Right atrium auricular region (tissue), 2 donors: ENCODE measurements around the gene OR10D3. TPM values are rescaled to one million over a fixed set of nuclear protein-coding genes. Genes with fewer than 3 reads are reported as not detected.

Experiments used
- DNase-seq: peaks from one replicate; pipeline ENCODE4 v3.0.0-alpha.2; 2019; ENCODE audit warnings: low spot score
- H3K27ac ChIP-seq, 2 donors: fragments of 200-600 bp; sonication (generic); 1 replicate in 1 of 2; 2 replicates in 1 of 2; pipeline ENCODE4 v1.5.1; 2016 to 2019
- H3K27me3 ChIP-seq, 2 donors: fragments of 200-600 bp; sonication (generic); one replicate each; pipeline versions ENCODE4 v1.5.1 to v1.6.0; 2017 to 2019
- H3K36me3 ChIP-seq: fragments of 200-600 bp; sonication (generic); one replicate; pipeline ENCODE4 v1.5.1; 2016
- H3K4me1 ChIP-seq, 2 donors: fragments of 200-600 bp; sonication (generic); one replicate each; pipeline versions ENCODE4 v1.5.1 to v1.6.0; 2017 to 2019
- H3K4me3 ChIP-seq, 2 donors: fragments of 200-600 bp; sonication (generic); 1 replicate in 1 of 2; 2 replicates in 1 of 2; pipeline ENCODE4 v1.5.1; 2017 to 2019; ENCODE audit warnings: mild to moderate bottlenecking in 1 of 2, moderate library complexity in 1 of 2
- H3K9me3 ChIP-seq, 2 donors: fragments of 200-600 bp; sonication (generic); one replicate each; pipeline ENCODE4 v1.5.1; 2019
- total RNA-seq, 2 donors: library from RNA; depleted of rRNA; stranded (reverse); fragments of >200 nt; gene quantifications; one replicate each; pipeline ENCODE4 v1.1.0, GENCODE V29; 2016
- TF ChIP-seq, protein P1 (sequence below), 2 donors: fragments of 200-600 bp; sonication (generic); IDR thresholded peaks; one replicate each; pipeline ENCODE4 v1.5.1; 2019; ENCODE audit warnings: antibody characterized with exemption in 2 of 2

Gene OR10D3
- total RNA-seq, 2 donors from 2014 or later: not detected

DNA sequence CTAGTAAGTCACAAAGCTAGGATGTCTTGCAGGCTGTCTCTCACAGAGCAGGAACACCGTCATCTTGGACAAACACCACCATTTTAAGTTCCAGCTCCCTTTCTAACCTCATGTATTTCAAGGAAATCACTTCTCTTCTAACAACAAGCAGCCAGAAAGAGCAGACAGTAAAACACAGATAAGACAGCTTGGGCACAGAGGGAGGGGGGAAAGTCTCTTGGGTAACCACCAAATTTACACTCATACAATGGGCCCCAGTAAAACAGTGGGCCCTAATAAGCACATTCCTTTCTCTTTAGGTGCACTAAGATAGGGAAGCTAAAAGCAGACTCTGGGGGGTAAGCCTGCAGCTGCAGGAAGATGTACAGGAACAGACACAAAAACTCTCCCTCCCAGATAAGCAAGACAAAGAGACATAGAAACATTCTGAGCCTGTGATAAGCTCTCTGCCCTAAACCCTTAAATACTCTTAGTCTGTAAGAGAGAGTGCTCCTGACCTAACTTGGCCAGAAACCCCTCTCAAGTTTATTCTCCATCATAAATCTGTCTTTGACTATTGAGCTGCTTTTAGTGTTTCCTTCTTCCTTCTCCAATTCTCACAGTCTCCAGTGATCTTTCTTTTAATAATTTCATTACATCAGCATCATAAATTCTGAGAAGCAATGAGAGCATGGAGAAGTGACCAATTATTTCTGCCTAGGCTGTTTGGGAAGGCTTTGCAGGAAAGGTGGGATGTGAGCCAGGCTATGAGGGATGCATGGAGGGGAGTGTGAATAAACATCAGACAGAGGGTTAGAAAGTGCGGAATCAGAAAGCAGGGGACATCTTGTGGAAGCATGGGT lies 7.4 kb downstream of the OR10D3 start:
- Histone ChIP-seq H3K4me3 (no peak overlapping the region), H3K4me1 (no peaks in the 10 kb centered on the region), H3K27me3 (no peaks in the 10 kb centered on the region), H3K9me3 (no peaks in the 10 kb centered on the region), H3K27ac (no peak overlapping the region), H3K36me3 (no peaks in the 10 kb centered on the region)
- DNase-seq: no peak
- TF ChIP-seq, protein P1, sequence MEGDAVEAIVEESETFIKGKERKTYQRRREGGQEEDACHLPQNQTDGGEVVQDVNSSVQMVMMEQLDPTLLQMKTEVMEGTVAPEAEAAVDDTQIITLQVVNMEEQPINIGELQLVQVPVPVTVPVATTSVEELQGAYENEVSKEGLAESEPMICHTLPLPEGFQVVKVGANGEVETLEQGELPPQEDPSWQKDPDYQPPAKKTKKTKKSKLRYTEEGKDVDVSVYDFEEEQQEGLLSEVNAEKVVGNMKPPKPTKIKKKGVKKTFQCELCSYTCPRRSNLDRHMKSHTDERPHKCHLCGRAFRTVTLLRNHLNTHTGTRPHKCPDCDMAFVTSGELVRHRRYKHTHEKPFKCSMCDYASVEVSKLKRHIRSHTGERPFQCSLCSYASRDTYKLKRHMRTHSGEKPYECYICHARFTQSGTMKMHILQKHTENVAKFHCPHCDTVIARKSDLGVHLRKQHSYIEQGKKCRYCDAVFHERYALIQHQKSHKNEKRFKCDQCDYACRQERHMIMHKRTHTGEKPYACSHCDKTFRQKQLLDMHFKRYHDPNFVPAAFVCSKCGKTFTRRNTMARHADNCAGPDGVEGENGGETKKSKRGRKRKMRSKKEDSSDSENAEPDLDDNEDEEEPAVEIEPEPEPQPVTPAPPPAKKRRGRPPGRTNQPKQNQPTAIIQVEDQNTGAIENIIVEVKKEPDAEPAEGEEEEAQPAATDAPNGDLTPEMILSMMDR (IDR thresholded peaks at IDR 0.05): no peak

DNA sequence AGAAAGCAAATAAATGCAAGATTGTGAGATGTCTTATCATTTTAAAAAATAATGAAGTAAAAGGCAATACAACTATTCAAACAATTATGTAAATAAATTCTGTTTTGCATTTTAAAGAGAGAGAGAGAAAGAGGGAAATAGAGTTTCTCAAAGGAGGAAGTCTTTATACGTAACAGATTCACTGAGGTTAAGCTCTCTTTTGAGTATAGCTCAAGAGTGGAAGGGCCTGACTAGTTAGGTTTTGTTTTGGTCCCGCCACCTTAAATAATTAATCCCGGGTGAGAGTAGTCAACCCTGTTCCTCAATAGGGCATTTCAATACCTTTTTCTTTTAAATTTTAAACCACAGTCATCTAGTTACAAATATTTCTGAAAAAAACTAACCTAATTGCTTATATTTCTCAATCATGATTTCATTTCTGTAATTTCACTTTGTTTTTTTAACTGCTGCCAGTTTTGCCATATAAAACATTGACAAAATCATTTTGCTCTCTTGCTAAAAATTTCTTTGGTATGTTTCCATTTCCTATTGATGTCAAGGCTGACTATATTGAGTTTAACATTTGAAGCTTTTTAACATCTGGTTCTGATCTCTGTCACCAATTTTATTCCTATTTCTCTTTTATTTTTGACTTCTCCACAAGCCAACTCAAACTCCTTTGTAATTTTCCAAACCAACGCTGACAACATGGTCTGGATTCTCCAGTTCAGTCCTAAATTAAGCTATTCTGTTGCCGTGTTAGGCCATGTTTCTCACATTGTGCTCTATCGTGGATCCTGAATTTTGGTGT lies 10.3 kb downstream of the OR10D3 start:
- Histone ChIP-seq H3K4me3 (no peak overlapping the region), H3K9me3 (no peaks in the 10 kb centered on the region), H3K36me3 (no peaks in the 10 kb centered on the region), H3K4me1 (no peaks in the 10 kb centered on the region), H3K27me3 (no peaks in the 10 kb centered on the region), H3K27ac (no peak overlapping the region)
- TF ChIP-seq, protein P1 (IDR thresholded peaks at IDR 0.05): no peak
- DNase-seq: no peak

DNA sequence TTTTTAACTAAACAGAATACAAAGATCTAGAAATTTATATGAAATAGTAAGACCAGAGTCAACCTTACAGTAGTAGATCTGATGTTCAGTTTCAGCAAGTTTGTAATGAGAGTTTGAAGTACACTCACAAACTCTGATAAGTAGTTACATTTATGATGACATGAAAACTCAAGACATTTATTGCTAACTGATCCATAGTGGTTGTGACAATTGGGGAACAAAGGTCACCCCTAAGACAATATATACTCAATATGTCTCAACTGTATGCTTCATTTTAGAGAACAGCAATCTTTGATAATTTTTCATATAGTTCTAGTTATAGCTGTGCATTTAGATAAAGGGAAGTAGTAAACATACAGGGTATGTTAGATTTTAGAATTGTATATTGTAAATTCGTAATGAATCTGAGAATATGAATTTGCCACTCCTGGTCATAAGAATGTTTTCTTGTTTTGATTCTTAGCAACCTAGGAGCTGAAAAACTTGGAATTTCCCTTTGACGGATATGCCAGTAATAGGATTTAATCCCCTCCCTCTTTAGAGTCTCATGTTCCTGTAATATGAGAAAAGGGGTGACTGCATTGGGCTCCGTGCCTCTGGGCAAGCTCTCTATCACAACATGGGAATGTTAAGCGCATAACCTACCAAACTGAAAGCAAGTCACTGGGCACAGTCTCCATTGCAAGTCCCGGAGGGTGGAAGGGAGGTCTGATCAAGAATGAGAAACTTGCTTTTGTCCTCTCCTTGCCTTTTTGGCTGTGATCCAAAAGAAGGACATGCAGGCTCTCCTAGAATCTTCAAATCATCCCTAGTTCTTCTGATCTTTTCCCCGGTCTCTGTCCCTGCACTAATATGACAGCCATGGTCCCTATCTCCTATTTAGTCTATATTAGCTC lies 11.4 kb downstream of the OR10D3 start:
- Histone ChIP-seq H3K4me1 (no peaks in the 10 kb centered on the region), H3K27me3 (no peaks in the 10 kb centered on the region), H3K27ac (no peak overlapping the region), H3K4me3 (no peak overlapping the region), H3K9me3 (no peaks in the 10 kb centered on the region), H3K36me3 (no peaks in the 10 kb centered on the region)
- TF ChIP-seq, protein P1 (IDR thresholded peaks at IDR 0.05): no peak
- DNase-seq: no peak

DNA sequence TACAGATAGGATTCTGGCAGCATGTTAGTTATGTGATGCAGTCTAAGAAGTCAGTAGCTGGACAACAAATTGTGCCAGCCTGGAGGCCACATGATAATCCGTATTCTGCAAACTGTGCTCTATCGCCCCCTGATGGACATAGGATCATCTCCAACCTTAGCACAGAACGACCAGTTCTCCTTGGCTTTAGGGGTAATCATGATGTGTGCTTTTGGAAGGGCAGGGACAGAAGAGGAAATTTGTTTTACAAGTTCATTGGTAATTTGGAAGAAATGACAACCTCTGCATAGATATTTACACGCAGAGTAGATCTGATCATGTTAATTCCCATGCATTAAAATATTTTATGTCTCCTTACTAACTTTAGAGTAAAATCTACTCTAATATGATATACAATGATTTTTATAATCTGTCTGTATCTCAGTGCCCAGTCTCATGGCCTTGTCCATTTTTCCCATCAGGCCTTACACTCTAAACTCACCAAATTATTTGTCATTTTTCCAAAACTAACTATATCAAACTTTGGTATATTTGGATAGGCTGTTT lies 12.1 kb downstream of the OR10D3 start:
- Histone ChIP-seq H3K27ac (no peak overlapping the region), H3K4me1 (no peaks in the 10 kb centered on the region), H3K4me3 (no peak overlapping the region), H3K9me3 (no peaks in the 10 kb centered on the region), H3K36me3 (no peaks in the 10 kb centered on the region), H3K27me3 (no peaks in the 10 kb centered on the region)
- TF ChIP-seq, protein P1 (IDR thresholded peaks at IDR 0.05): peak; percentile 11 to 67
- DNase-seq: peak; percentile 71

DNA sequence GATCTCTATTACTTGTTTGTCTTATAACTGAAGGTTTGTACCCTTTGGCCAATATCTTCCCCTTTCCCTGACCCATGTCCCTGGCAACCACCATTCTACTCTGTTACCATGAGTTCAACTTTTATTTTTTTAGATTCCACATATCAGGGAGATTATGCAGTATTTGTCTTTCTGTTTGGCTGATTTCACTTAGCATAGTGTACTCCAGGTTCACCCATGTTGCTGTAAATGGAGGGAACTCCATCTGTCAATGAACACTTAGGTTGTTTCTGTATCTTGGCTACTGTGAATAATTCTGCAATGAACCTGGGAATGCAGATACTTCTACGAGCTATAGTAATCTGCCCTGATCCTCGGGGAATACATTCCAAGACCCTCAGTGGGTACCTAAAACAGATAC lies 14.9 kb downstream of the OR10D3 start:
- Histone ChIP-seq H3K4me3 (no peak overlapping the region), H3K36me3 (no peaks in the 10 kb centered on the region), H3K27ac (no peak overlapping the region), H3K4me1 (no peaks in the 10 kb centered on the region), H3K27me3 (no peaks in the 10 kb centered on the region), H3K9me3 (no peaks in the 10 kb centered on the region)
- no peak for DNase-seq
- TF ChIP-seq, protein P1 (IDR thresholded peaks at IDR 0.05): no peak
